HG02798 (cell line): ENCODE measurements around the gene UBL7.

ENCODE experiments used
- ATAC-seq: cut with Tn5 transposase; IDR thresholded peaks from one replicate; pipeline ENCODE4 v1.9.1; 2021; ENCODE audit warnings: mild to moderate bottlenecking; ENCODE audit not compliant: unreplicated experiment, poor library complexity

The UBL7 gene

DNA sequence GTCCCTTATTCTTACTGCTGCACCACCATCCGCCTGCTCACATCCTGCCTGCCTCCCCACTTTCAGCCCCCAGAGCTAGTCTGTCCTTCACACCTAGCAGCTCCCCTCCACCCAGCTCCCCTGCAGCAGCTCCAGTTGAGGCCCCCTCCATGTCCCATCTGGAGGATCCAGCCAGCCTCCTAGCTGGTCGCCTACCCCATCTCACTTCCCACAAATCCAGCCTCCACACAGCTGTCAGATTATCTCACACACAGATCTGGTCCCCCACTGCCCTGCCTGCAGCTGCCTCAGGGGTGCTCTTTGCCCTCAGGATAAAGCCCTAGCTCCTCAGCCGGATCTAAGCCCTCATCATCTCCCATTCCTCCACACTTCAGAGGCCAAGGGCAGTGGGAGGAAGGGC, 18.4 kb downstream of the UBL7 start:
- ATAC-seq: no peak

DNA sequence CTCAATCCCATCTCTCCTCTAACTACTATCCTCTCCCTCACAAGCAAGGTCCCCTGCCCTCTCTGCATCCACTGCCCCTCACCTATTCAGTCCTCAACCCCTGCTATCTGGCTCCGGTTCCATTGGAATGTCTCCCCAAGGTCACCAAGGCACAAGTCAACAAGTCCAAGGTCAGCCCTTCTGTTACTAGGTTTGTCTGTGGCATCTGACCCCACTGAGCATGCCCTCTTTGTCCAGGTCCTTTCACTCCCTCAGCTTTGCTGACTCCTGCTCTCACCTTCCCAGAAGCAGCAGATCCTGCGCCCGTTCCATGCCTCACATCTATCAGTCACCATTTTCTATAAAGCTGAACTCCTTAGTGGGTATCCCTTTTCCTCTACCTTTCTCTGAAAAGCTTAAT, 18.9 kb downstream of the UBL7 start:
- no peak for ATAC-seq

DNA sequence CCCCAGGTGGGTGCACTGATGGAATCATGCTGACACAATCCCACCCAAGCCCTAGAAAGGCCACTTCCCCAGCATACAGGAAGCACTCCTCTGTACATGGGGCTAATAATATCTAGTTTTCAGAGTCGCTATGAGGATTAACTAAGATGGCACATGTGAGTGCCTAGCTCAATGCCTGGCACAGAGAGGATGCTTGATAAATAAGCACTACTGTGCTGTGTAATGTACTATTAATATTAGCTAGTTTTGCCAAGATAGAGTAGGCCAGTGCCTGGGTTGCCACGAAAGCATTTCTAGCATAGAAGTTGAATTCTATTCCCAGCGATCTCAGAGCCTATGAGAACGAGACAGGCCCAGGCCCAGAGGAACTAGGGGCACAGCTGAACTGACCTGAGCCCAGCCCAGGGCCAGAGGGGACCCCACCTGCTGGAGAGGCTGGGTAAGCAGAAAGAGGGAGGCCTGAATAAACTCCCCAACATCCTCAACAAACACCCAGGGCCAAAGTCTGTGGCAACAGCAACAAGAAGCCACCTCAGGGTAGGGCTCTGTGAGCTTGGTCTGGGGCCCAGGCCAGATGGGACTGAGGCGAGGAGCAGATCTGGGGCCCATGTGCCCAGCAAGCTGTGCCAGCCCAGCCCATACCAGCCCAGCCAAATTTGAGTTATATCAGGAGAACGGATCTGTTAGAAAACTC, 19.6 kb downstream of the UBL7 start:
- no peak for ATAC-seq

DNA sequence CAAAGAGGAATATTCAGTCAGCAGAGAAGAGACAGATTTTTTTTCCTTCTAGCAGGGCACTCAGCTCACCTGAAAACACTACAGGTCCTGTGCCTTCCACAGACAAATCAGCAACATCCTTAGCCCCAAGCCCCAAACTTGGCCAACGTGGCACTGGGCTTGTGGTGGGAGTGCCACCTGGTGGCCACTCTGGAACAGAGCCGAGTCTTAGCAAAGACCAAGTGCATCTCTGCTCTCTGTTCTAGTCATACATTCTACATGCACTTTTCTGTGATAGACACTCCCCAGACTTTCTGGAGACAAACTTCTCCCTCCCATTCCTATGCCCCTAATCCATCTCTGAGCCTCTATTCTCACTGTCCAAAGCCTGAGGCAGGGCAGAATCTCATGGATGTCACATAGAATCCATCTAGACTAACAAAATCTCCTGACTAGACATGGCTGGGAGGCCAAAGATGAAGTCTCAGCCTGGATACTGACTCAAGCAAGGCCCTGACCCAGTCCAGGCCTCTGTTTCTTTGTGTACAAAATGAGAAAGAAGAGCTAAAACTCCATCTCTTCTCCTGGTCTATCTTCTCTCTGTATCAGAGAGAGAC, 22.1 kb downstream of the UBL7 start:
- peak; percentile 62 for ATAC-seq

DNA sequence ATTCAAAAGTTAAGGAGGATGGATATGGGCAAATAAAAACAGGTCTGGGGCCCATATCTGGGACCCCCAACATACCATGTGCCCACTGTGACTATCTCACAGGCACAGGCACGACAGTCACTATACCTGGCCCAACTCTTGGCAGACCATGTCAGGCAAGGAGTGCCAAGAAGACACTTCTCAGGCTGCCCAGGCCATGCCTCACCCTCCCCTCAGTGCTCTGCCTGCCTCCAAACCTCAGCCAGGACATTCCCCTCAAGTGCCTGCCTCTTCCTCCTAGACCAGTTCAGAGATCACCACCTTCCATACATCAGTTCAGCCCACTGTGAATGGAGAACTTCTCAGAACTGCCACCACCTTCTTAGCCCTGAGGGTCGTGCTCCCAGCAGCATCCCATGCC, 22.8 kb downstream of the UBL7 start:
- ATAC-seq: no peak

DNA sequence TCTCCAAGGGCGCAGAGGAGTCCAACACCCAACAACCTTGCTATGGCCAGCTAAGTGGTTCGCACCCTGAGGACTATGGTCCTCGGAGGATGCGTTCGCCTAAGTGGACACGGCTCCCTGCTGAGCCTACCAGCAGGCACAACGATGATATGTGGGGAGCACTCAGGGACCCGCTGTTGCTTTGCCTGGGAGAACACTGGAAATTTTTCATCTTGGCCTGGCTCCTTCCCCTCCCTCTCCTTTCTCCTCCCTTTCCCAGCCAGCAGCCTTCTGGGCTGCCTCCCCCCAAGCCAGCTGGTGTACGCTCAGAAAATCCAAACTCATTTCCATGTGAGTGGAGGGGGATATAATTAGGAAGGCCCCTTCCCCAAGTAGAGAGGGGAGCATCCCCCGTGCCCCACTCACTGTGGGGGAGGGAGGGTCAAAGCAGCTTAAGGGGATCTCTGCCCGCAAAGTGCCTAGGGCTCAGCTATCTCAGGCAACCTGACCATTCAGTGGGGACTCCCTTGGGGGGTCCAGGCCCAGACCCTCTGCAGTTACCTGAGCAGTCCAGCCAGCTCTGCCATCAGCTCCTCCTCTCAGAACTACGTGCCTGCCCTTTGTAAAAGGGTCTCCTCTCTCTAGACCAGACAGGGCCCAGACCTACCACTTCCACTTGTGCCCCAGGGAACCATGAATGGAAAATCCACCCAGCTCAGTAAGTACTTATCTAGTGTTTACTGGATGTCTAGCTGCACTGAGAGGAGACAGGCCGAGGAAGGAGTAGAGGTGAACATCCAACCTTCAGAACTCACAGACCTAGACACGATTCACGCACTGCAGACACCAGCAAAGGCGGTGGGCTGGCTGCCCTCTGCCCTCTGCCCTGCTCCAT, 26.5 kb downstream of the UBL7 start:
- ATAC-seq: no peak

DNA sequence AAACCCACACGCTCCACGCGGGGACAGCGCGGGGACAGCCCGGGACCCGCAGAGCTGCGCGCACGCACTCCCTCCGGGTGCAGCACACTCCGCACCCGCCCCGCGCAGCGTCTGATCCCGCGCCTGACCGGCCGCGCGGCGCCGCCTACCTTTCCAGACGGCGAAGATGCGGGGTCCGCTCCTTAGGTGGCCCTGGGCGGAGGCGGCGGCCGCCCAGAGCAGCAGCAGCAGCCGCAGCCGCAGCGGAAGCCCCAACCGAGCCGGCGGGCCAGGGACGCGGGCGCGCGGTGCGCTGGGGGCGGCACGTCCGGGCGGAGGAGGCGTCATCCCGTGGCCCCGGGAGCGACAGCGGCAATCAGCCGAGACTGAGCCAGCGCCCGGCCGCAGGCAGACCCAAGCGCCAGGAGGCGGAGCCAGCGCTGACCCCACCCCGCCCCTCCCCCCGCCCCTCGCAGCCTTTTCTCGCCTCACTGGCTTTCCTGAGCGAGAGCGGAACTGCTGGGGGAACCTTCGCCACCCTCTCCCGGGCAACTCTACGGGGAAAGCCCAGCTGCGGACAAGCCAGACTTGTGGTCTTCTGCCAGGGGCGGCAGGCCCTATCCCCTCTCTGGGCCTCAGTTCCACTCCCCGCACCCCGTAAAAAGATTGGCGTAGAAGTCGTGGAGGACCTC, 27.2 kb downstream of the UBL7 start, which contains the start of gene SEMA7A:
Gene SEMA7A, minus strand, starts transcription at position 367 of the 671 bp plus-strand sequence. Its CDS starts 40 bp downstream, at position 327.
- peak; percentile 77 for ATAC-seq

DNA sequence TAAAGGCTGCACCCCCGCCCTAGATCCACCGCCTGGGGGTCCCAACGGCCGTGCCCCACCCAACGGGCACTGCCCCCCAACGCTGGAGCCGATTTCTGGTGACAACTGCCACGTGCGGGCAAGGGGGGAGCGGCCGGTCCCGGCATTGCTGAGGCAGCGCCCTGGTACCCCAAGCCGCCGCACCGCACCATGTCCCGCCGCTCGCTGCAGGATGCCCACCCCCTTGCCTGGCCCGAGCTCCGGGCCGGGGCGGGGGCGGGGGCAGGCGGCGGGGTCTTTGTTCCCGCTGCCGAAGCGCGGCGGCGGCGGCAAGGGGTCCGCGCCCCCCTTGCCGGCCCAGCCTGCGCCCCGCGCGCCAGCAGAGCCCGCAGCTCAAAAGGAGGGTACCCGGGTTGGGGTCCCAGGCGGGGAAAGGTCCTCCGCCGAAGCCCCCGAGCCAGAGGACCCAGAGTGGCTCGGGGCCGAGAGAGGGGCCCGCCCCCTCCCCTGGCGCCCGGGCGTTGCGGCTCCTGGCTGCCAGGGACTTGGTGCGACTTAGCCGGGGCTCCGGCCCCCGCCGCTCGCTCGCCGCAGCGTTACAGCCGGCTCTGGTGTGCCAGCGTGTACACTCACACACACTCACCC, 27.9 kb downstream of the UBL7 start:
- ATAC-seq: no peak

DNA sequence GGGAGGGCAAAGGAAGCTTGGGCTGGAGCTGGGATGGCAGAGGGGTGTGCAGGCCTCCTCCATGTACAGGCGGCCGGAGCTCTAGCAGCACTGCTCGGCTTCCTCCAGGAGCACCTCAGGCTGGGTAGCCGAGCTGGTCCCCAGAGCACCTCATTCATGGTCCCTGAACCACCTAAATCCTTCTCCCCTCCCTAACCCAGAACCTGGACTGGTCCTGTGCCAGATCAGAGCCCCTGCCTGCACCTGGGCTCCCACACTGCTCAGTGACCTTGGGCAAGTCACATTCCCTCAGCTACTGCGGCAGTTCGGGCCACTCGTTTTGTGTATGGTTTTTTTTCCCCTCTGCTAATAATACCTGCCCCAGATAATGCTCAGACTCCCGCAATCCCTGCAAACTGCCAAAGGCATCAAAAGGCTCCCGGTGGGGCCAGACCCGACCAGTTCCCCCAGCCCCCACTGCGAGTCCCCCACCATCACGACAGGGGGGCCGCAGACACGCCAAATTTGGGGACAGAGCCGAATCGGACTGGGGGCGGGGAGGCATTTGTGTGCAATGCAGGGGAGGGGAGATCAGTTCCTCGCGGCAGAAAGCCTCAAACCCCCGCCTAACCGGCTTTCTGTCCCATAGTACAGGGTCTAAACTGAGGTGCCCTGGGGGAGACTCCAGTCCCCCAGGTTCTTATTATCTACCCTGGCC, 28.5 kb downstream of the UBL7 start:
- no peak for ATAC-seq

DNA sequence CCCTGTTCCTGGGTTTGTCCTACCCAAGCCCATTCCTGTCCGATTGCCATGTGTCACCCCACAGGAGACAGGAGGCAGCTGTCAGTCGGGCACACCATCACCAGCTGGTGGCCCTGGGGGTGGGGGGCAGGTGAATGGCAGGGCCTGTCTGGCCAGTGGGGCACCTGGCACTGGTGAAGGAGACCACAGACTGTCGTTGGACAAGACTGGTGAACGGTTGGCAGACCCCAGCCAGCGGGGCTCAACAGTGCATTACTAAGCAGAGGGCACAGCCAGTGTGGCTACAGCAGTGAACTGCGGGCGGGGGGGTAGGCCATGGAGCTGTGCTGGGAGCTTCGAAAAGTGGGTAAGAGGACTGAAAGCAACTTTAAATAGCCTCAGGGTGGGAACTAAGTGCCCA, 29.3 kb downstream of the UBL7 start:
- no peak for ATAC-seq

DNA sequence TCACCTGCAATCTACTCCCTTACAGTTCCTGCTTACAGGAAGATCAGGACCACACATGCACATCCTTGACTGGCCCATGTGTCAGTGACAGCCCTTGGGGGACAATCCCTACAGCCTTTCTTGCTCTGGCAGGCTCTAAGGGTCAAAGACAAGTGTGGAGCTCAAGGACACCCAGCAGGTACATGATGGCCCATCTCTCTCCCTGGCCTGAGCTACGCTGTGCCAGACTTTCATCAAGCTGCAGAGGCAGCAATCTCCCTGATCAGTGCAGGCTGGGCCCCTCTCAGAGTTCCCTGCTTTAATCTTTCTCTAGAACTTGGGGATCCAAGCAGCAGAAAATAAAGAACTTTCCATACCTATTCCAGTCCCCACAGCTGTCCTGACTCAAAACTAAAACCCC, 29.8 kb downstream of the UBL7 start:
- ATAC-seq: no peak

DNA sequence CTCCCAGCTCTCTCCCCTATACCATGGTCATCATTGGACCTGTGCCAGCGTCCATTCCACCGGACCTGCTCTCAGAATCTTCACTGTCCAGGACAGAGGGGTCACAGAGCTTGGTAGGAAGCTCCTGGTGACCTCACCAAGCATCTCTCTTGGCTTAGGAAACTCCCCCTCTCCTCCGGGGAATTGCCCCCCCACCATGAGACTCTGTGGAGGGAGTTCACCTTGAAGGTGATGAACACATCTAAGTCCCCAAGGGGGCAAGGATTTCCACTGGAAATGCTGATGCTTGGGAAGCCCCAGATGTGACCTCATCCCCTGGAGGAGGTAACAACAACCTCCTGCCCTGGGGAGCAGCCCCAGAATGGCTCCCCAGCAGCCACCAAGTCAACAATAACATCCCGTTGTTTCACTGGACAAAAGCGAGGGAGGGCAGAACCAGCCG, 30.4 kb downstream of the UBL7 start:
- ATAC-seq: no peak

DNA sequence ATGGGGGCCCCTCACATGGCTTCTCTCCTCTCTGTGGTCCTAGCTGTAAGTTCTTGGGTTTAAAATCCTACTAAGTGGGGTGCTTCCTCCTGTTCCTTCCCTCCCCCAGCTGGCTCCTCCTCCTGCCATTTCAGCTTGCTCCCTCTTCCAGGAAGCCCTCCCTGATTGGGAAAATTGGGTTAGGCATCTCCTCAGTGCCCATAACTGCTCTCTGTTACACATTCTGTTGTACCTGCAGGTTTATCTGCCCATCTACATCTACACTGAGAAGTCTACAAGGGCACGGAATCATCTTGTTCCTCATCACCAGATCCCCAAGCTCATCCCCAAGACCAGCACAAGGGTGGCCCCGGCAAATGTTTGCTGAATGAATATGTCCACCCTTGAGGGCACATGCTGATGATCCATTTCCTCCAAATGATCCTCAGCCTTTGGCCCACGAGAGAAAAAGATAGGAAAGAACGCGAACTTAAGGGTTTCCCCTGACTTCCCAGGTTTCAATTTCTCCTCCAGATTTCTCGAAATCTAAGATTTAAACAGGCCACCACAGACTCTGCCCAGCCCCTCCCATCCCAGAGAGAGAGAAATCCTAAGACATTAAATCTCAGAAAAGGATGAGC, 31.1 kb downstream of the UBL7 start:
- ATAC-seq: no peak

DNA sequence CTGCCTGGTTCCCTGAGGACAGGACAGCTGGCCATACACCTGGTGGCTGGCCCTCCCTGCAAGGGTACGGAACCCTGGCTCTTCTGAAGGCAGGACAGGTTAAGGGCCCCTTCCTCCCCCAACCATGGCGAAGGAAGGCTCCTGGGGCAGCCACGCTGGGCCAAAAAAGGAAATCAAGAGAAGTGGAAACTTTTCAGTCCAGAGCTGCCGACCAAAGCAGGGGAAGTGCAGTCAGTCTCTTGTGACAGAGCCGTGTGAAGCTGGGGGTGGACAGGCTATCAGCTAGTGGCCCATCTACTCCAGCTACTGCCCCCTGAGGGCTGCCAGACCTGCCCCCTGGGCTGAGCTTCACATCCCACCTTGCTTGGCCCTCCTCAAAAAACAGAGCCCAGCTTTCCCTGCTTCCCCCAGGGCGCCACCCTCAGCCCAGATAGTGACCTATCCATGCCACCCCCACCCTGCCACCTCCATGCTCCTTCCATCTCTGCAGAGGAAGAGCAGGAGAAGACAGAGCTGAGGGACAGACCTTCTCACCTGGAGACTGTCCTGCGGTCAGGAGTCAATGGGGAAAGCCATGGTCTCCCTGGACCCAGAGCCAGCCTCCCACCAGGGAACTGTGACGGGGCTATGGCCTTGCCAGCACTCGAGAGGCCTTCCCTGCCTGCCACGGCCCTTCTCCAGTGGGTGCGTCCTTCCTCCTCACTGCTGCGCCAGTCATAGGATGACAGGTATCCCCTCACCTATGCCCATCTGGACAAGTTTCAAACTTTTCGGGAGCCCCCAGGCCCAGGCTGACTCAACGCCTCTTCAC, 31.8 kb downstream of the UBL7 start:
- no peak for ATAC-seq

DNA sequence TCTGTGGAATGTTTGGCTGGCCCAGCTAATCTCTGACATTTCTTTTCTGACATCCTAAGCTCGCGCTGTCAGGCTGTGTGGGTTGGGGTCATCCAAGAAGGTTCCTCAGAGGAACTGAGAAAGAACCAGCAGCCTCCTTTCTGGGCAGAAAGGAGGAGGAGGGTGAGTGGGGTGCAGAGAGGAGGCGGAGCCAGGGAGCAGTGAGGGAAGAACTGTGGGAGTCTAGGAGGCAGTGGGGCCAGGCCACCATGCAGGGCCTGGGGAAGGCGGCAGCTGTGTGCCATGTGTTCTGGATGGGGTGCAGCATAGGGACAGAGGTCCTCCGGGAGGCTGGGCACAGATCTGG, 32.5 kb downstream of the UBL7 start:
- peak; percentile 31 for ATAC-seq

DNA sequence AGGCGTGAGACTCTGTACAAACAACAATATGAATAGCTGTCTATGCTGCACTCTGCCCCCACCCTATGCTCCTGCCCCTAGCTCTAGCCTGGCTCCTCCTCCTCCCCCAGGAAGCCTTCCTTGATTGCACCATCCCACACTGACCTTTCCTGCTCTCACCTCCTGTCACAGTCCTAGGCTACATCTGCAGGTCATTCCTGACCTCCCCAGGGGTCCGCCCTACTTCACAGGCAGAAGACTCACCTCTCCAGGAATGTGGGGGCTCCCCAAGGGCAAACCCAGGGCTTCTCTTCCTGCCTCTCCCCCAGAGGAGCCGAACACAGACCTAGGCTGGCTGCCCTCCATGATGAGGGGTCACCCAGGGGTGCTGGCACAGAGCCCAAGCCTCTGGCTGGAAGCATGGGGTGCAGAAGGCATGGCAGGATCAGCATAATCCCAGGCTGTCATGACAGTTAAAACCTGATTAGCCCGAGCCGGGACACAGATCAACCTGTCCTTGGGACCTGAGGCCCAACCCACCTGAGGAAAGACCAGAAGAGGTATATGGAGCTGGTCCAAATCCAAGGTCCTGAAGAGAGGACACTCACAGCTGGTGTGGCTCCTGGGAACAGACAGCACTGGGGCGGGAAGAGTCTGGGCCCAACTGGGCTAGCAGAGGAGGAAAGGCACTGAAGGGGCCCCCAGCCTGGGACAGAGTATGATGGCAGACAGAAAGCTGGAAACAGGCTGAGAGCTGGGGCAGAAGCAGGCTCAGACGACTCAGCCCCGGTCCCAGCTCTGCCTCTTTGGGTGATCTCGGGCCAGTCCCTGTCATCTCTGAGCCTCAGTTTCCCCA, 33.1 kb downstream of the UBL7 start:
- ATAC-seq: no peak

DNA sequence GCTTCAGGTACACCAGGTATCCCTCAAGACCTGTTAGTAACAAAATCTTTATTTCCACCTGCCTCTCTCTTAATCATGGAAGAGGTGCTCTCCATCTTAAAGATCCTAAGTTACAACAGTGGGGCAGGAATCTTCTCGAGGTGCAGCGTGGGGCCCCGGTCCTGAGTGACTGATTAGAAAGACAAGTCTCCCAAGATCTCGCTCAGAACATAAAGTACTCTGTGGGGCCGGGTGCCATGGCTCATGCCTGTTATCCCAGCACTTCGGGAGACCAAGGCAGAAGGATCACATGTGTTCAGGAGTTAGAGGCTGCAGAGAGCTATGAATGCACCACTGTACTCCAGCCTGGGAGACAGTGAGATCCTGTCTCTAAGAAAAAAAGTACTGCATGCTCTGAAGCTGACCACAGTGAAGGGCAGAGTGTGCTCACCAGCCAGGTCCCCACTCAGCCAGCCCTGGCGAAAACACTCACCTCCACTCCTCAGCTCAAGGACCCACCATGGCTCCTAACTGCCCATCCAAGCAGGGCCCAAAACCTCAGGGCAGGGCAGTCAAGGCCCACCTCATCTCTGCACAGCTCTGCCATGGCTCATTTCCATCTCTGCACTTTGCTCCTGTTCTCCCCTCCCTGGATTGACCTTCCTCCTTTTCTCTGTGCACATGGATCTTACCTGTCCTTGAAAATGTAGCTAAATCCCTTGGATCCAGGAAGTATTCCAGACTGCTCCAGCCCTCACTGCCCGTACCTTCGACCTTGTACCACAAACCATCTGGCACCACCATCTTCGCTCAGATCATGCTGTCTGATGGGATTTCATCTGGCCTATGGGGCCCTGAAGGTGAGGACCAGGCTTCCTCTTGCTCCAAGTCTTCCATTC, 34.3 kb downstream of the UBL7 start:
- no peak for ATAC-seq
